Measurements from ENCODE around the gene STAT1. TPM values are rescaled to one million over a fixed set of nuclear protein-coding genes. Genes with fewer than 3 reads are reported as not detected.

The STAT1 gene
- total and polyA plus RNA-seq, 9 of the 15 experiments (the other 6 are each of a cell fraction or from before 2014, with no cell fraction given) = 8.7 to 34.4 (median 26.8) TPM

DNA sequence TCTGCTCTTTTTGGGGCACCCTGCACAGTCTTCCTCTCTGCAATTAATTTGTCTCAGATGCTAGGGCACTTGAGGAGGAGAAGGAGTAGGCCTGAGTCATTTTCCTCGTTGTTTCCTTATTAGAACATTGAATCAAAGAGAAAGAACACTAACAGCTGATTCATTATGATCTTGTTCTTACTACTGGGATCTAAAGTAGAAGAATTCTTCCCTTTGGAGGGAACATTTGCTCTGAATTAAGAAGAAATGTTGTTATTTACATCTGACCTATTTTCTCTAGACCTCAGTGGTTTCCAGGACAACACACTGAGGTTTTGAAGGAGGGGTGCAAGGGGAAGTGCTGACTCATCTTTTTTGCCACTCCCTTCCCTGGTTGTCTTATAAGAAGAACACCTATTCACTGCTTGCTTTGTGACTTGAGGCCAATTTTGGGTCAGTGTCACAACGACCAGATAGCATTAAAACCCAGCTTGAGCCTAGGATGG is 24.3 kb upstream of the STAT1 start:
- DNase-seq (ENCODE audit: extremely low read depth in 1 of 4, low spot score in 3 of 4) = peak; percentile 28 to 53 (median 34)
- TF ChIP-seq, protein P1, sequence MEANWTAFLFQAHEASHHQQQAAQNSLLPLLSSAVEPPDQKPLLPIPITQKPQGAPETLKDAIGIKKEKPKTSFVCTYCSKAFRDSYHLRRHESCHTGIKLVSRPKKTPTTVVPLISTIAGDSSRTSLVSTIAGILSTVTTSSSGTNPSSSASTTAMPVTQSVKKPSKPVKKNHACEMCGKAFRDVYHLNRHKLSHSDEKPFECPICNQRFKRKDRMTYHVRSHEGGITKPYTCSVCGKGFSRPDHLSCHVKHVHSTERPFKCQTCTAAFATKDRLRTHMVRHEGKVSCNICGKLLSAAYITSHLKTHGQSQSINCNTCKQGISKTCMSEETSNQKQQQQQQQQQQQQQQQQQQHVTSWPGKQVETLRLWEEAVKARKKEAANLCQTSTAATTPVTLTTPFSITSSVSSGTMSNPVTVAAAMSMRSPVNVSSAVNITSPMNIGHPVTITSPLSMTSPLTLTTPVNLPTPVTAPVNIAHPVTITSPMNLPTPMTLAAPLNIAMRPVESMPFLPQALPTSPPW (CRISPR knock-in tag; IDR thresholded peaks at IDR 0.05) = peak; percentile 39; the same call in 1 of the 2 replicates
- TF ChIP-seq C11orf30 (IDR thresholded peaks at IDR 0.05; ENCODE audit: low read depth) = peak; percentile 98
- TF ChIP-seq ZNF316 (IDR thresholded peaks at IDR 0.05) = peak; percentile 99
- peak; percentile 84 for TF ChIP-seq BACH1 (tag; IDR thresholded peaks at IDR 0.05)
- peak; percentile 57 for TF ChIP-seq FOSL1 (tag; conservative IDR thresholded peaks at IDR 0.05)
- peak; percentile 85 for TF ChIP-seq NFE2 (IDR thresholded peaks at IDR 0.05; ENCODE audit: low read depth)
- no peak for TF ChIP-seq ZNF133 (CRISPR knock-in tag; IDR thresholded peaks at IDR 0.05)
- TF ChIP-seq, protein P2, sequence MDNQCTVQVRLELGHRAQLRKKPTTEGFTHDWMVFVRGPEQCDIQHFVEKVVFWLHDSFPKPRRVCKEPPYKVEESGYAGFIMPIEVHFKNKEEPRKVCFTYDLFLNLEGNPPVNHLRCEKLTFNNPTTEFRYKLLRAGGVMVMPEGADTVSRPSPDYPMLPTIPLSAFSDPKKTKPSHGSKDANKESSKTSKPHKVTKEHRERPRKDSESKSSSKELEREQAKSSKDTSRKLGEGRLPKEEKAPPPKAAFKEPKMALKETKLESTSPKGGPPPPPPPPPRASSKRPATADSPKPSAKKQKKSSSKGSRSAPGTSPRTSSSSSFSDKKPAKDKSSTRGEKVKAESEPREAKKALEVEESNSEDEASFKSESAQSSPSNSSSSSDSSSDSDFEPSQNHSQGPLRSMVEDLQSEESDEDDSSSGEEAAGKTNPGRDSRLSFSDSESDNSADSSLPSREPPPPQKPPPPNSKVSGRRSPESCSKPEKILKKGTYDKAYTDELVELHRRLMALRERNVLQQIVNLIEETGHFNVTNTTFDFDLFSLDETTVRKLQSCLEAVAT (IDR thresholded peaks at IDR 0.05) = peak in 1 of 2 experiments; percentile 80; a peak in 2 of 4 replicates
- TF ChIP-seq ZKSCAN8 (CRISPR knock-in tag; IDR thresholded peaks at IDR 0.05) = no peak
- TF ChIP-seq, protein P3, sequence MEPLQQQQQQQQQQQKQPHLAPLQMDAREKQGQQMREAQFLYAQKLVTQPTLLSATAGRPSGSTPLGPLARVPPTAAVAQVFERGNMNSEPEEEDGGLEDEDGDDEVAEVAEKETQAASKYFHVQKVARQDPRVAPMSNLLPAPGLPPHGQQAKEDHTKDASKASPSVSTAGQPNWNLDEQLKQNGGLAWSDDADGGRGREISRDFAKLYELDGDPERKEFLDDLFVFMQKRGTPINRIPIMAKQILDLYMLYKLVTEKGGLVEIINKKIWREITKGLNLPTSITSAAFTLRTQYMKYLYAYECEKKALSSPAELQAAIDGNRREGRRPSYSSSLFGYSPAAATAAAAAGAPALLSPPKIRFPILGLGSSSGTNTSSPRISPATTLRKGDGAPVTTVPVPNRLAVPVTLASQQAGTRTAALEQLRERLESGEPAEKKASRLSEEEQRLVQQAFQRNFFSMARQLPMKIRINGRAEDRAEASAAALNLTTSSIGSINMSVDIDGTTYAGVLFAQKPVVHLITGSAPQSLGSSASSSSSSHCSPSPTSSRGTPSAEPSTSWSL (CRISPR knock-in tag; IDR thresholded peaks at IDR 0.05; ENCODE audit: borderline replicate concordance) = no peak
- peak; percentile 98 for TF ChIP-seq MAFG (tag; conservative IDR thresholded peaks at IDR 0.05)
- no peak for TF ChIP-seq ZNF347 (CRISPR knock-in tag; IDR thresholded peaks at IDR 0.05; ENCODE audit: low read depth)
- TF ChIP-seq RFX1 (IDR thresholded peaks at IDR 0.05) = peak; percentile 76
- TF ChIP-seq TCF7L2 (IDR thresholded peaks at IDR 0.05; ENCODE audit: low read depth, low read length) = no peak
- TF ChIP-seq MYNN (IDR thresholded peaks at IDR 0.05) = peak; percentile 37; the same call in 1 of the 2 replicates
- TF ChIP-seq MYNN (CRISPR knock-in tag; IDR thresholded peaks at IDR 0.05) = no peak
- TF ChIP-seq RFX7 (CRISPR knock-in tag; IDR thresholded peaks at IDR 0.05) = no peak
- peak; percentile 100 for TF ChIP-seq MAFK (IDR thresholded peaks at IDR 0.05; ENCODE audit: low read length)
- TF ChIP-seq ETV6 (IDR thresholded peaks at IDR 0.05; ENCODE audit: borderline replicate concordance in 1 of 2, low read depth in 2 of 2, low read length in 1 of 2) = no peak
- no peak for TF ChIP-seq ETV6 (CRISPR knock-in tag; IDR thresholded peaks at IDR 0.05; ENCODE audit: borderline replicate concordance)
- peak; percentile 91 for TF ChIP-seq ZBTB17 (CRISPR knock-in tag; IDR thresholded peaks at IDR 0.05)

More for the DNA sequence above, 24.3 kb upstream of the STAT1 start:
- no peaks in the 10 kb centered on the region for H3K9me3 ChIP-seq (replicated peaks; ENCODE audit: control insufficient read depth, insufficient read depth, low read depth, low read length)
- intact Hi-C loops (cut with micrococcal nuclease) = no loop called here
- no peak overlapping the region for H3K4me3 ChIP-seq
- in situ Hi-C loops (cut with MboI) = loop anchor here (10.0 kb wide), 1 partner anchor 807 kb away; the partner anchor contains the start of gene CAVIN2
- H4K20me1 ChIP-seq (replicated peaks; ENCODE audit: control insufficient read depth, insufficient read depth, low read length) = no peaks in the 10 kb centered on the region
- H3K27ac ChIP-seq (ENCODE audit: extremely low read depth, low read depth, low read length) = peak overlapping the region; percentile 55; the same call in 2 of the 3 replicates
- H3K4me1 ChIP-seq (replicated peaks in 1 of 2; ENCODE audit: control insufficient read depth in 2 of 2, insufficient read depth in 2 of 2, low read length in 2 of 2) = peaks cover 0 to 16% of the 10 kb centered on the region in 2 experiments; a peak in 2 of 5 replicates
- H3K79me2 ChIP-seq (ENCODE audit: control insufficient read depth, insufficient read depth, low read length) = no peaks in the 10 kb centered on the region
- H3K9ac ChIP-seq (ENCODE audit: insufficient read depth in 1 of 2, low read depth in 2 of 2, low read length in 2 of 2) = no peak overlapping the region
- FAIRE-seq (peak; percentile 77), ATAC-seq (peak; percentile 70)
- H2AFZ ChIP-seq (ENCODE audit: low read depth, low read length) = peak overlapping the region; percentile 55; the same call in 1 of the 2 replicates
- H3K9me1 ChIP-seq (ENCODE audit: control insufficient read depth, insufficient read depth, low read length) = no peaks in the 10 kb centered on the region
- H3K27me3 ChIP-seq (ENCODE audit: control insufficient read depth in 2 of 2, insufficient read depth in 2 of 2, low read length in 2 of 2) = no peaks in the 10 kb centered on the region
- POLR2A ChIA-PET = interaction anchor here (0.6 to 1.7 kb wide), 3 partner anchors 12 to 945 kb away, joined by 3 to 5 read pairs (median 4); no protein-coding TSS in a partner anchor
- no TSS peak for BruUV-seq (replicated peaks)
- whole genome bisulfite sequencing (ENCODE audit: insufficient coverage, low coverage, missing lambda C conversion rate) = 4% methylated on average over 2 of the region's 2 CpGs
- H3K4me2 ChIP-seq (ENCODE audit: insufficient read depth, low read length) = peak overlapping the region; percentile 24; the same call in 1 of the 2 replicates
- no peaks in the 10 kb centered on the region; the same call in 2 of the 3 replicates for H3K36me3 ChIP-seq (ENCODE audit: control insufficient read depth, insufficient read depth, low read length)
- CTCF ChIA-PET (ENCODE audit: low intra/inter-chr PET ratio) = interaction anchor here (0.6 kb wide), 1 partner anchor 98 kb away, joined by 4 read pairs; no protein-coding TSS in a partner anchor

All from K562 (cell line).